ENCODE results near the gene SND1. TPM values are rescaled to one million over a fixed set of nuclear protein-coding genes. Genes with fewer than 3 reads are reported as not detected.

Gene SND1
- total and polyA plus RNA-seq, 2 donors from 2014 or later, result 83.0 to 154 TPM

GRCh38 chr7:127976056-127976737, 324.2 kb downstream of the SND1 start:
- intact Hi-C loops (cut with DNase I), result no loop called here
- FAIRE-seq, result no peak

DNA sequence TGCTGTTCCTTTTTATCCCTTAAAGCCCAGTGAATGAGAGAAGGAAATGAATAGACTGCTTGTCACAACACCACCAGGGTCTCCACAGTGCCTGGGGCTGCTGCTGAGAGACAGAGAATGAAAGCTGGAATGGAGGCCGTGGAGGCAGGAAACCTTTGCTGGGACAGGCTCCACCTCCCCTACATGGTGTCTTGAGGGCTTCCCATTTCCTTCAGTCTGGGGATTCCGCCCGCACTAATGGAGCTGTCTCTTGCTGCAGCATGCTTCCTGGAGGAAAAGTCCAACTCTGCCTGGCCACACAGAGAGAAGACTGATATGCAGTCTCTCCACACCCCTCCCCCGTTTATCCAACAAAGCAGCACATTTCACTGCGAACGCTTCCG, 324.7 kb downstream of the SND1 start:
- Histone ChIP-seq H3K4me3 (ENCODE audit: low read length in 3 of 3) (no peak overlapping the region), H3K27me3 (ENCODE audit: control insufficient read depth, insufficient read depth, low read length) (no peaks in the 10 kb centered on the region), H3K27ac (ENCODE audit: low read depth in 2 of 2, low read length in 2 of 2) (no peak overlapping the region), H3K4me1 (ENCODE audit: control insufficient read depth in 2 of 3, insufficient read depth in 2 of 3, low read depth in 1 of 3, low read length in 3 of 3) (no peaks in the 10 kb centered on the region), H3K9me3 (ENCODE audit: control insufficient read depth in 2 of 3, insufficient read depth in 1 of 3, low read length in 3 of 3) (no peaks in the 10 kb centered on the region), H3K36me3 (ENCODE audit: control insufficient read depth in 2 of 3, insufficient read depth in 3 of 3, low read length in 3 of 3) (peaks cover 0 to 2% (median 0%) of the 10 kb centered on the region in 3 donors), H3K9ac (ENCODE audit: low read length in 3 of 3) (no peak overlapping the region)
- TF ChIP-seq, protein P1, sequence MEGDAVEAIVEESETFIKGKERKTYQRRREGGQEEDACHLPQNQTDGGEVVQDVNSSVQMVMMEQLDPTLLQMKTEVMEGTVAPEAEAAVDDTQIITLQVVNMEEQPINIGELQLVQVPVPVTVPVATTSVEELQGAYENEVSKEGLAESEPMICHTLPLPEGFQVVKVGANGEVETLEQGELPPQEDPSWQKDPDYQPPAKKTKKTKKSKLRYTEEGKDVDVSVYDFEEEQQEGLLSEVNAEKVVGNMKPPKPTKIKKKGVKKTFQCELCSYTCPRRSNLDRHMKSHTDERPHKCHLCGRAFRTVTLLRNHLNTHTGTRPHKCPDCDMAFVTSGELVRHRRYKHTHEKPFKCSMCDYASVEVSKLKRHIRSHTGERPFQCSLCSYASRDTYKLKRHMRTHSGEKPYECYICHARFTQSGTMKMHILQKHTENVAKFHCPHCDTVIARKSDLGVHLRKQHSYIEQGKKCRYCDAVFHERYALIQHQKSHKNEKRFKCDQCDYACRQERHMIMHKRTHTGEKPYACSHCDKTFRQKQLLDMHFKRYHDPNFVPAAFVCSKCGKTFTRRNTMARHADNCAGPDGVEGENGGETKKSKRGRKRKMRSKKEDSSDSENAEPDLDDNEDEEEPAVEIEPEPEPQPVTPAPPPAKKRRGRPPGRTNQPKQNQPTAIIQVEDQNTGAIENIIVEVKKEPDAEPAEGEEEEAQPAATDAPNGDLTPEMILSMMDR (IDR thresholded peaks at IDR 0.05; ENCODE audit: borderline replicate concordance, extremely low read depth, insufficient read depth), result no peak
- DNase-seq (peak in 1 of 5 donors; percentile 32), FAIRE-seq (no peak)
- intact Hi-C loops (cut with DNase I), result no loop called here

More at GRCh38 chr7:127976056-127976737, 324.2 kb downstream of the SND1 start:
- DNase-seq, result peak in 1 of 5 donors; percentile 9
- no peak overlapping the region for H3K27ac ChIP-seq (ENCODE audit: low read depth in 2 of 2, low read length in 2 of 2)
- H3K4me3 ChIP-seq (ENCODE audit: low read length in 3 of 3), result no peak overlapping the region
- H3K27me3 ChIP-seq (ENCODE audit: control insufficient read depth, insufficient read depth, low read length), result no peaks in the 10 kb centered on the region
- TF ChIP-seq, protein P1 (IDR thresholded peaks at IDR 0.05; ENCODE audit: borderline replicate concordance, extremely low read depth, insufficient read depth), result no peak
- no peak overlapping the region for H3K9ac ChIP-seq (ENCODE audit: low read length in 3 of 3)
- H3K4me1 ChIP-seq (ENCODE audit: control insufficient read depth in 2 of 3, insufficient read depth in 2 of 3, low read depth in 1 of 3, low read length in 3 of 3), result no peaks in the 10 kb centered on the region
- no peaks in the 10 kb centered on the region for H3K9me3 ChIP-seq (ENCODE audit: control insufficient read depth in 2 of 3, insufficient read depth in 1 of 3, low read length in 3 of 3)
- H3K36me3 ChIP-seq (ENCODE audit: control insufficient read depth in 2 of 3, insufficient read depth in 3 of 3, low read length in 3 of 3), result peaks cover 0 to 2% (median 0%) of the 10 kb centered on the region in 3 donors

GRCh38 chr7:127978421-127978820, 326.4 kb downstream of the SND1 start:
- Histone ChIP-seq H3K9me3 (ENCODE audit: control insufficient read depth in 2 of 3, insufficient read depth in 1 of 3, low read length in 3 of 3) (no peaks in the 10 kb centered on the region), H3K4me3 (ENCODE audit: low read length in 3 of 3) (no peak overlapping the region), H3K9ac (ENCODE audit: low read length in 3 of 3) (no peak overlapping the region), H3K4me1 (ENCODE audit: control insufficient read depth in 2 of 3, insufficient read depth in 2 of 3, low read depth in 1 of 3, low read length in 3 of 3) (no peaks in the 10 kb centered on the region), H3K36me3 (ENCODE audit: control insufficient read depth in 2 of 3, insufficient read depth in 3 of 3, low read length in 3 of 3) (peaks cover 0 to 2% (median 0%) of the 10 kb centered on the region in 3 donors), H3K27me3 (ENCODE audit: control insufficient read depth, insufficient read depth, low read length) (no peaks in the 10 kb centered on the region), H3K27ac (ENCODE audit: low read depth in 2 of 2, low read length in 2 of 2) (no peak overlapping the region)
- intact Hi-C loops (cut with DNase I), result no loop called here
- TF ChIP-seq, protein P1 (IDR thresholded peaks at IDR 0.05; ENCODE audit: borderline replicate concordance, extremely low read depth, insufficient read depth), result no peak
- FAIRE-seq, result no peak
- DNase-seq, result no peak

All from kidney (tissue), 14 donors.